22Rv1 (cell line): Measurements from ENCODE around the gene TLE1.

Source experiments
- CTCF ChIP-seq: fragments of 450-650 bp; IDR thresholded peaks from 2 replicates; pipeline ENCODE4 v1.5.1; 2017; ENCODE audit warnings: mild to moderate bottlenecking
- ZFX ChIP-seq: fragments of 450-650 bp; IDR thresholded peaks from 2 replicates; pipeline ENCODE4 v1.6.1; 2017; ENCODE audit warnings: antibody characterized with exemption, borderline replicate concordance

- TF ChIP-seq CTCF (no peak), ZFX (no peak)
Measured at GRCh38 chr9:81611664-81612063, 77.7 kb downstream of the TLE1 start.
